Muscle layer of duodenum (tissue), 2 donors: ENCODE measurements around the gene GDF15.

Experiments
- H3K27ac ChIP-seq: one replicate; pipeline ENCODE4 v1.7.0; 2013; ENCODE audit warnings: mild to moderate bottlenecking, low read length
- H3K27me3 ChIP-seq: one replicate; pipeline ENCODE4 v1.7.0; 2013; ENCODE audit warnings: low read depth, mild to moderate bottlenecking, control low read depth, low read length
- H3K36me3 ChIP-seq, 2 donors: one replicate each; pipeline ENCODE4 v1.7.0; 2013; ENCODE audit warnings: low read length in 2 of 2, control low read depth in 1 of 2, mild to moderate bottlenecking in 1 of 2; ENCODE audit not compliant: insufficient read depth in 2 of 2, control insufficient read depth in 1 of 2
- H3K4me1 ChIP-seq, 2 donors: one replicate each; pipeline ENCODE4 v1.7.0; 2013; ENCODE audit warnings: low read length in 2 of 2, mild to moderate bottlenecking in 2 of 2, control low read depth in 1 of 2, moderate library complexity in 1 of 2; ENCODE audit not compliant: insufficient read depth in 2 of 2, control insufficient read depth in 1 of 2
- H3K4me3 ChIP-seq, 2 donors: one replicate each; pipeline ENCODE4 v1.7.0; 2013; ENCODE audit warnings: low read length in 2 of 2, low read depth in 1 of 2, mild to moderate bottlenecking in 1 of 2
- H3K9me3 ChIP-seq, 2 donors: one replicate each; pipeline ENCODE4 v1.7.0; 2013; ENCODE audit warnings: low read length in 2 of 2, control low read depth in 1 of 2, mild to moderate bottlenecking in 1 of 2; ENCODE audit not compliant: control insufficient read depth in 1 of 2
- donor health status: healthy.

Gene GDF15

DNA sequence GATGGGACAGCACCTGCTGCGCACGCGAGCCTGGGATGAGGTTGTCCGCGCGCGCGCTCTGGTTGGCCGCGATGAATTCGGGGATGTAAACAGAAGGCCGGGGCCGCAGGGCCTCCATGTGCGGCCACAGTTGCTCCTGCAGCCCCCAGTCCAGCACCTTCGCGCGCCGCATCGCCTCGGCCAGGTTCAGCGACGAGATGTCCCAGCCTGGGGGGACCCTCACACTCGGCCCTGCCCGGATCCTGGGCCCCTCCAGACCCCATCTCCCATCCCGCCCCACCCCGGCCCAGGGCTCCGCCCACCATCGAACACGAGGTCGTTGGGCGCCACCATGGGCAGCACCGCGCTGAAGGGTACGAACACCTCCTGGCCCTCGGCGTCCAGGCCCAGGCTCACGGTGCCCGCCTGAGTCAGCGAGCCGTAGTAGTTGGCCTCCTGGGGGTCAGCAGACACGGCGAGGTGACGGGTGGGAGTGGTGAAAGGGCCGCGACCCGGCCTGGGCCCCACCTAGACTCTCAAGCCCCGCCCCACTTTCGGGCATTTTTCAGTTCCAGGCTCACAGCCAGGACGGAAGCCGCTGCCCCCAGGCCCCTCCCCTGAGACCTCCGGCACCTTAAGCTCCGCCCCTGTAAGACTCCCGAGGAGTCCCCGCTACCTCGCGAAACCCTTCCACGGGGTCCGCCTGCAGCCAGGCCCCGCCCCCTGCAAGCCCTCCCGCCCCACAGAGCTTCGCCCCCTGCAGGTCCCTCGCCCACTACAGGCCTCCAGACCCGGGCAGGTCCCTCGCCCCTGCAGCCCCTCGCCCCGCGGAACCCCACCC, 50.9 kb downstream of the GDF15 start:
- Histone ChIP-seq H3K4me1 (peaks cover 4 to 36% of the 10 kb centered on the region in 2 donors), H3K27me3 (no peaks in the 10 kb centered on the region), H3K4me3 (peak overlapping the region in 1 of 2 donors; percentile 62), H3K27ac (no peak overlapping the region), H3K9me3 (no peaks in the 10 kb centered on the region), H3K36me3 (no peaks in the 10 kb centered on the region)

DNA sequence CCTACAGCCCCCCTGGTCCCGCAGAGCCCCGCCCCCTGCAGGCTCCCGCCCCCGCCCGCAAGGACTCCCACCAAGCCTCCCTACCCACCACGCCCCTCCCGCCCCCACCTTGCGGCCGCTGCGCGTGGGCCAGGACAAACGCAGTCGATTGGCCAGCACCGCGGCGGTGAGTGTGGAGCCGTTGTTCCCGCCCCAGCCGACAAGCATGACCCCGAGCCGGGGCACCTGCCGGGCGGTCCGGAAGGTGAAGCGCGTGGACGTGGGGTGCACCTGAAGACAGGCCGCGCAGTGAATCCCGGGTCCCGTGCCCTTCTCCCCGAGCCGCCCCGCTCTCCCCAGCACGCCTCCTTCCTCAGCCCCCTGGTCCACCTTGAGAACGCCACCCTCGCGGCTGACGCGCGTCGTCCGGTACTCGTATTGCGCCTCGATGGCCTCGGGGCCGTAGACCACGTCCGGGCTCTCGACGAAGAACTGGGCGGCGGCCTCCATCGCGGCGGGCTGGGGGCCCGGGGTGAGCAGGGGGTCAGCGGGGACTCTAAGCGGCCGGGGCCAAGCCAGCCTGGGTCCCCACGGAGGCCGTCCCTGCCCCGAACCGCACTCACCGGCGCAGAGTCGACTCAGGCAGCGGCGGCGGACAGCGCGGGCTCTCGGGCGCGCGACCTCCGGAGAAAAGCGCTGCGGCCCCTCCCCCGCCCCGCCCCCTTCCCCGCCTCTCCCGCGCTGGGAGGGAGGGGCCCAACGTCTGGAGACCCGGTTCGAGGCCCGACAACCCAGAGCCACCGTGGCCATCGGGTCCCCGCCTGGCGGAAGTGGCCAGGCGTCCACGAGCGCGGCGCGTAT, 51.8 kb downstream of the GDF15 start, which contains the start of gene ISYNA1:
TSS of gene ISYNA1 (minus strand) at position 643 of the 840 bp plus-strand sequence. CDS start at position 489, 154 bp downstream.
- H3K36me3 ChIP-seq, result no peaks in the 10 kb centered on the region
- H3K27ac ChIP-seq, result no peak within 1 kb of the TSS
- H3K4me1 ChIP-seq, result peaks cover 7 to 33% of the 10 kb centered on the region in 2 donors
- no peaks in the 10 kb centered on the region for H3K27me3 ChIP-seq
- peak within 1 kb of the TSS in 1 of 2 donors; percentile 62 for H3K4me3 ChIP-seq
- H3K9me3 ChIP-seq, result no peaks in the 10 kb centered on the region

DNA sequence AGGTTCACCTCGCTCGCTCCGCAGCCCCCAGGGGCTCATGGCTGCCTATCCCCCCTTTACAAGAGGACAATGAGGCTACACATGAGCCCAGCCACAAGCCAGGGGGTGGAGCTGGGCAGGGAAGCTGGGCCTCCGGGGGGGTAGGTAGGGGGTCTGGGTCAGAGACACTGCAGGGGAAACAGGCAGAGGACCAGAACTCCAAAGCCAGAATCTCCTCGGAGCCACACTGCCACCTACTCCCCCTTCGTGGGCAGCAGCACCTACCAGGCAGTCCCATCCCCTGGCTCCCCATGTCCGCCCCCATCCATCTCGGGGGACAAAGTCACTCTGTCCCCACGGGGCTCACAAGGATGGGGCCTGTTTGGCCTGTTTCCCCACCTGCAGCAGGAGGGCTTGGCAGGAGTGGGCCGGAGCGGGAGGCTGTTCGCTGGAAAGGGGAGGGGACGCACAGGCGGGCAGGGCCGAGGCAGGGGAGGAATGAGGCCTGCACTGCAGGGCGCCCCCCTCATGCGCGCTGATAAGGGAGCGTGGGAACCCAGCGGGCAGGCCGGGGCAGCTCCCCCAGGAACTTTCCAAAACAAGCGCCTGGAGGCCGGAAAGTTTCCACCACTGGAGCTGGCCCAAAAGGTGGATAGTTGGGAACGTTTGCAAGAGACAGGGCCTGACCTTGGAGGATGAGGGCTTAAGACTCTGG, 52.5 kb downstream of the GDF15 start:
- Histone ChIP-seq H3K9me3 (no peaks in the 10 kb centered on the region), H3K36me3 (peaks cover 2 to 3% of the 10 kb centered on the region in 2 donors), H3K4me1 (peaks cover 7 to 33% of the 10 kb centered on the region in 2 donors), H3K4me3 (peak overlapping the region in 1 of 2 donors; percentile 62), H3K27me3 (no peaks in the 10 kb centered on the region), H3K27ac (no peak overlapping the region)
